Suprapubic skin (tissue), 4 donors: ENCODE data around the gene ADM.

ENCODE experiments used
- EP300 ChIP-seq: sonication (generic); formaldehyde crosslinking; IDR thresholded peaks from one replicate; pipeline ENCODE4 v1.6.1; 2017; ENCODE audit warnings: antibody characterized with exemption
- POLR2AphosphoS5 ChIP-seq, 3 donors: sonication (generic); formaldehyde crosslinking; IDR thresholded peaks; one replicate each; pipeline ENCODE4 v1.6.1; 2017; ENCODE audit warnings: antibody characterized with exemption in 3 of 3
- TF ChIP-seq, protein P1 (sequence below), 2 donors: fragments of 200-600 bp in 1 of 2; fragments of 450-650 bp in 1 of 2; sonication (generic) in 1 of 2; IDR thresholded peaks; one replicate each; pipeline ENCODE4 v1.5.1; 2016 to 2019; ENCODE audit warnings: antibody characterized with exemption in 2 of 2, mild to moderate bottlenecking in 1 of 2, moderate library complexity in 1 of 2

DNA sequence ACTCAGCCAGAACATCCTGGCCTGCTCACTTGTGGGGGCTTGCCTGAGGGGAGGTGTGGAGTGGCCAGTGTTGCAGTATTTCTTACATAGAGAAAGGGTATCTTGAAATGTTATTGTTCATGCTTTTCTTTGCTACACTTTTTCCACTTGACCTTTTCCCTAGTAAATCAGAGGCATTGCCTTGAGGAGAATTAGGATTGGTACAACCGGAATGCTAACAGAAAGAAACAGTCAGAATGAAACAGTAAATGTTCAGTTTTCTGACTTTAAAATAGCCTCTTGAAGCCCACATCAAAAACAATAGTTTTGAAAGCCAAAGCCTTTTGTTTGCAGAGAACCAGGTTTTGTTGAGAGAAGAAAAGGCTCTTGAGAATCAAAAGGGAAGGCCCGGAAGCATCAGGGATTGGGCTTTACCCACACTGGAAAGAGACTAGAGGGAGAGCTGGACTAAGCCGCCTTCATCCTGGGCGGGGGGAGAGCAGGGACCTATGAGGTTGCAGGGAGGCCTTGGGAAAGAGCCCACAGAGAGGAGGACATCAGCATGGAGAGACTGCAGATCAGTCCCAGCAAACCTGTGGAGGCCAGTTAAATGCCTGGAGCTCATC lies 12.4 kb downstream of the ADM start:
- no peak for TF ChIP-seq POLR2AphosphoS5 (IDR thresholded peaks at IDR 0.05)
- TF ChIP-seq, protein P1, sequence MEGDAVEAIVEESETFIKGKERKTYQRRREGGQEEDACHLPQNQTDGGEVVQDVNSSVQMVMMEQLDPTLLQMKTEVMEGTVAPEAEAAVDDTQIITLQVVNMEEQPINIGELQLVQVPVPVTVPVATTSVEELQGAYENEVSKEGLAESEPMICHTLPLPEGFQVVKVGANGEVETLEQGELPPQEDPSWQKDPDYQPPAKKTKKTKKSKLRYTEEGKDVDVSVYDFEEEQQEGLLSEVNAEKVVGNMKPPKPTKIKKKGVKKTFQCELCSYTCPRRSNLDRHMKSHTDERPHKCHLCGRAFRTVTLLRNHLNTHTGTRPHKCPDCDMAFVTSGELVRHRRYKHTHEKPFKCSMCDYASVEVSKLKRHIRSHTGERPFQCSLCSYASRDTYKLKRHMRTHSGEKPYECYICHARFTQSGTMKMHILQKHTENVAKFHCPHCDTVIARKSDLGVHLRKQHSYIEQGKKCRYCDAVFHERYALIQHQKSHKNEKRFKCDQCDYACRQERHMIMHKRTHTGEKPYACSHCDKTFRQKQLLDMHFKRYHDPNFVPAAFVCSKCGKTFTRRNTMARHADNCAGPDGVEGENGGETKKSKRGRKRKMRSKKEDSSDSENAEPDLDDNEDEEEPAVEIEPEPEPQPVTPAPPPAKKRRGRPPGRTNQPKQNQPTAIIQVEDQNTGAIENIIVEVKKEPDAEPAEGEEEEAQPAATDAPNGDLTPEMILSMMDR (IDR thresholded peaks at IDR 0.05) = no peak
- no peak for TF ChIP-seq EP300
